Neural crest cell (in vitro differentiated cells): Measurements from ENCODE around the gene CPXM2. TPM values are rescaled to one million over a fixed set of nuclear protein-coding genes. Genes with fewer than 3 reads are reported as not detected.
A peak's percentile ranks its signal among the peaks of the same experiment; 100 is the strongest.

Source experiments
- DNase-seq: peaks from one replicate; pipeline ENCODE4 v3.0.0; 2021; ENCODE audit warnings: low read depth, mixed read lengths, low spot score
- H3K27ac Mint-ChIP-seq: one replicate; pipeline ENCODE4 v1.8.0; 2021; ENCODE audit warnings: mild to moderate bottlenecking, mixed read lengths; ENCODE audit not compliant: unreplicated experiment
- H3K27me3 Mint-ChIP-seq: 2 replicates; pipeline ENCODE4 v1.8.0; 2021; ENCODE audit warnings: low read depth, mild to moderate bottlenecking, mixed read lengths
- H3K36me3 Mint-ChIP-seq: 2 replicates; pipeline ENCODE4 v1.8.0; 2021; ENCODE audit warnings: low read depth, mild to moderate bottlenecking, mixed read lengths
- H3K4me1 Mint-ChIP-seq: 2 replicates; pipeline ENCODE4 v1.8.0; 2021; ENCODE audit warnings: mixed read lengths
- H3K4me3 Mint-ChIP-seq: one replicate; pipeline ENCODE4 v1.8.0; 2021; ENCODE audit warnings: mild to moderate bottlenecking, mixed read lengths
- H3K9me3 Mint-ChIP-seq: 2 replicates; pipeline ENCODE4 v1.8.0; 2021; ENCODE audit warnings: mixed read lengths
- total RNA-seq: library from RNA; stranded (reverse); gene quantifications from 2 replicates; pipeline ENCODE4 v1.2.1, GENCODE V29; 2021
- TF ChIP-seq, protein P1 (sequence below): fragments of 200-600 bp; sonication (generic); conservative IDR thresholded peaks from 2 replicates; pipeline ENCODE4 v1.5.0; 2021; ENCODE audit warnings: antibody characterized with exemption, mild to moderate bottlenecking

Gene CPXM2
- total RNA-seq, 1 donor from 2014 or later = not detected

DNA sequence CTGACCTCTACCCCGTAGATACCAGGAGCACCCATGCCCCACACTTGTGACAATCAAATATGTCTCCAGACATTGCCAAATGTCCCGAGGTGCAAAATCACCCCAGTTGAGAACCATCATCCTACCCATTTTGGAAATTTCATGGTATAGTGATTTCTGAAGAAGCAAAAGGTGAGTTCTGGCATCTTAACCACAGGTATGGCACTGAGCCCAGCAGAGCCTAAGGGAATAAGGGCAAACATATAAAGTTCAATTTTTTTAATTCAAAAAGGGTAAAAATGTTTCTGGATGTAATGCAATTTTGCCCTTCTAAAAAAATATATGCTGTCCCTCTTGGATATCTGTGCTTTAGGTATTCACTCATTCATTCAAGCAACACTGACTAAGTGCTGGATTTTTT, 30.5 kb upstream of the CPXM2 start:
- Mint-ChIP-seq H3K4me3 (no peak overlapping the region), H3K27ac (no peak overlapping the region), H3K36me3 (peaks cover 2% of the 10 kb centered on the region), H3K9me3 (peaks cover 11% of the 10 kb centered on the region), H3K27me3 (peaks cover 35% of the 10 kb centered on the region), H3K4me1 (no peaks in the 10 kb centered on the region)
- TF ChIP-seq, protein P1, sequence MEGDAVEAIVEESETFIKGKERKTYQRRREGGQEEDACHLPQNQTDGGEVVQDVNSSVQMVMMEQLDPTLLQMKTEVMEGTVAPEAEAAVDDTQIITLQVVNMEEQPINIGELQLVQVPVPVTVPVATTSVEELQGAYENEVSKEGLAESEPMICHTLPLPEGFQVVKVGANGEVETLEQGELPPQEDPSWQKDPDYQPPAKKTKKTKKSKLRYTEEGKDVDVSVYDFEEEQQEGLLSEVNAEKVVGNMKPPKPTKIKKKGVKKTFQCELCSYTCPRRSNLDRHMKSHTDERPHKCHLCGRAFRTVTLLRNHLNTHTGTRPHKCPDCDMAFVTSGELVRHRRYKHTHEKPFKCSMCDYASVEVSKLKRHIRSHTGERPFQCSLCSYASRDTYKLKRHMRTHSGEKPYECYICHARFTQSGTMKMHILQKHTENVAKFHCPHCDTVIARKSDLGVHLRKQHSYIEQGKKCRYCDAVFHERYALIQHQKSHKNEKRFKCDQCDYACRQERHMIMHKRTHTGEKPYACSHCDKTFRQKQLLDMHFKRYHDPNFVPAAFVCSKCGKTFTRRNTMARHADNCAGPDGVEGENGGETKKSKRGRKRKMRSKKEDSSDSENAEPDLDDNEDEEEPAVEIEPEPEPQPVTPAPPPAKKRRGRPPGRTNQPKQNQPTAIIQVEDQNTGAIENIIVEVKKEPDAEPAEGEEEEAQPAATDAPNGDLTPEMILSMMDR = no peak
- no peak for DNase-seq

DNA sequence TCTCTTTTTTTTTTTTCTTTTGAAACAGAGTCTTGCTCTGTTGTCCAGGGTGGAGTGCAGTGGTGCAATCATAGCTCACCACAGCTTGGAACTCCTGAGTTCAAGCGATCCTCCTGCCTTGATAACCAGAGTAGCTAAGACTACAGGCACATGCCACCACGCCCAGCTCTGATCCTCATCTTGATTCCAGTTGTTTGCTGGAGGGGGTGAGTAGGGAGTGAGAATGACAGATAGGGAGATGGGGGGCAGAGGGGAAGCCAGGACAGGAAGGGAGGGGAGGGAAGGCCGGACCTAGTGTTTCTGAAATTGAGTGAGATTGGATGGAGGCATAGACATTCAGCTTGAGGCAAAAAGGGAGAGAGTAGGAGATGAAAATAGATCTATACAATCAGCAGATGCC, 25.2 kb upstream of the CPXM2 start:
- TF ChIP-seq, protein P1 = no peak
- peaks cover 2% of the 10 kb centered on the region for H3K36me3 Mint-ChIP-seq
- peaks cover 33% of the 10 kb centered on the region for H3K27me3 Mint-ChIP-seq
- no peak overlapping the region for H3K4me3 Mint-ChIP-seq
- peaks cover 7% of the 10 kb centered on the region for H3K9me3 Mint-ChIP-seq
- peaks cover 27% of the 10 kb centered on the region for H3K4me1 Mint-ChIP-seq
- no peak for DNase-seq
- H3K27ac Mint-ChIP-seq = peak overlapping the region; percentile 90

DNA sequence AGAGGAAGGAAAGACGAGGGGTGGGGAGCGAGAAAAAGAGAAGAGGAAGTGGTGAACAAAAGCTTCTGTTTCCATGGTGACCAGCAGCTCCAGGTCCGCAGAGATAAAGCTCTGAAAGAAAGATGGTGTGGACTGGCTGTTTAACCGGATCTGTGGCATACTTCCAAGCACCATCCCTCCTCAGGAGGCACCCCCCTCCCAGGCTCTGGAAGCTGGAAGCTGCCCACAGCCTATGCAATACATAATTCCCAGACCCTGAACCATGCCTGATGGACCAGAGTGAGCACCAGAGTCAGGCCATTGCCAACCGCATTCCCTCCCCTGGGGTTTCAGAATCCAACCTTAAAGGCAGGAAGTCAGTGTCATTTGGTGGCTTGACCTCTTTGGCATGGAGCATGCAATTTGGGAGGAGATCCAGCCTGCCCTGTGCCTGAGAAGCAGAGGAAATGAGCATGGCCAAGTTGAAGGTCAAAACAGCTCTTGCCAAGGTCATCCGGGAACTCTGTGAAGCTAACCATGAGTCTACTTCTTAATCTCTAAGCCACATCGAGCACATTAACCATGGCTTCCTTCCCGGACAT, 22.2 kb upstream of the CPXM2 start:
- TF ChIP-seq, protein P1 = no peak
- Mint-ChIP-seq H3K27ac (no peak overlapping the region), H3K9me3 (no peaks in the 10 kb centered on the region), H3K4me3 (no peak overlapping the region), H3K36me3 (no peaks in the 10 kb centered on the region), H3K27me3 (peaks cover 39% of the 10 kb centered on the region), H3K4me1 (peaks cover 27% of the 10 kb centered on the region)
- DNase-seq = no peak

DNA sequence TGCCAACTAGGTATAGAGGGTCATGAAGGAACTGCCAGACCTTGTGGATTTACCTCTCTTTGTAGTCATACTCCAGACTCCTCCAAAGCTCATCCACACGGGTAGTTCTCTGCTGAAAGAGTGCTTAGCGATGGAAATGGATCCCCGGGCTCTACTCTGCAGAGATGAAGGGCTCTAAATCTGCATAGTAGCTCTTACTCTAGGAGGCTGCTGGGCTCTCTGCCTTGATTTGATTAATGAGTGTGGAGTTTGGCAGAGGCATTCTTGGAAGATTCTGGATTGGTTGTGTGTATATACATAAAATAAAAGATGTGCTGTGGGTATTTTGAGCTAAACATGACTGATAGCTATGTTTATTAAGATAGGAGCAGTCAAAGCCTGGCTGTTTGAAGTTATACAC, 21.3 kb upstream of the CPXM2 start:
- no peaks in the 10 kb centered on the region for H3K9me3 Mint-ChIP-seq
- DNase-seq = no peak
- H3K27me3 Mint-ChIP-seq = peaks cover 45% of the 10 kb centered on the region
- no peaks in the 10 kb centered on the region for H3K36me3 Mint-ChIP-seq
- H3K27ac Mint-ChIP-seq = no peak overlapping the region
- TF ChIP-seq, protein P1 = no peak
- peaks cover 27% of the 10 kb centered on the region for H3K4me1 Mint-ChIP-seq
- no peak overlapping the region for H3K4me3 Mint-ChIP-seq

DNA sequence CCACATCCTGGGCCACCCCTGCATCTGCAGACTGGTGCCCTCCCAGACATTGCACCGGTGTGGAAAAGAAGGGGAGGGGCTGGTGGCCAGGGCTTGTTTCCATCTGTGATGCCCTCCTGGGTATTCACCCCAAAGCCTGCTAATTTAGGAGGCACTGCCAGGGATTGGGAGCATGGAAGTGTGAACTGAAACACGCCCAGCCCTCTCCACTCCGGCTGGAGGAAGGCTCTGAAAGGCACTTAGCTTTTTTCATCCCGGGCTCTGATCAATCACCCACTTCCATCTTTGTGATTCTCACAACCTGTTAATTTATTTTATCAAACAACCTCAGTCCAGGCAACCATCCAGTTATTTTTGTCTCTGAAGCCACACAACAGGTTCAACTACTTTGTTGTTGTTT, 20.9 kb upstream of the CPXM2 start:
- Mint-ChIP-seq H3K27me3 (peaks cover 49% of the 10 kb centered on the region), H3K36me3 (no peaks in the 10 kb centered on the region), H3K9me3 (no peaks in the 10 kb centered on the region), H3K4me1 (peaks cover 27% of the 10 kb centered on the region), H3K4me3 (no peak overlapping the region), H3K27ac (no peak overlapping the region)
- no peak for DNase-seq
- TF ChIP-seq, protein P1 = no peak
